Measurements from ENCODE around the gene ADGRV1.

DNA sequence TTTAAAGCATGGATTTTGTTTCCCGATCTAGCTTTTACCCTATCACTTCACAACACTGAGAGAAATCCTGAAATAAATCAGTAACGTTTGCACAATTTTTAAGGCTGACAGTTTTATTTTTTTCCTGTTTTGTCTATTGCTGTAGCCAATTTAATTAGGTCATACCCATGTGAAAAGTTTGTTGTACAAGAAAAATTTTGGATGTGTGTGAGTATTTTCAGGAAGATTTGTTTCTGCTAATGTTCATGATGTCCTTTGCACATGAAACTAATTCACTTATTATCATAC, 586.7 kb downstream of the ADGRV1 start:
- TF ChIP-seq, protein P1, sequence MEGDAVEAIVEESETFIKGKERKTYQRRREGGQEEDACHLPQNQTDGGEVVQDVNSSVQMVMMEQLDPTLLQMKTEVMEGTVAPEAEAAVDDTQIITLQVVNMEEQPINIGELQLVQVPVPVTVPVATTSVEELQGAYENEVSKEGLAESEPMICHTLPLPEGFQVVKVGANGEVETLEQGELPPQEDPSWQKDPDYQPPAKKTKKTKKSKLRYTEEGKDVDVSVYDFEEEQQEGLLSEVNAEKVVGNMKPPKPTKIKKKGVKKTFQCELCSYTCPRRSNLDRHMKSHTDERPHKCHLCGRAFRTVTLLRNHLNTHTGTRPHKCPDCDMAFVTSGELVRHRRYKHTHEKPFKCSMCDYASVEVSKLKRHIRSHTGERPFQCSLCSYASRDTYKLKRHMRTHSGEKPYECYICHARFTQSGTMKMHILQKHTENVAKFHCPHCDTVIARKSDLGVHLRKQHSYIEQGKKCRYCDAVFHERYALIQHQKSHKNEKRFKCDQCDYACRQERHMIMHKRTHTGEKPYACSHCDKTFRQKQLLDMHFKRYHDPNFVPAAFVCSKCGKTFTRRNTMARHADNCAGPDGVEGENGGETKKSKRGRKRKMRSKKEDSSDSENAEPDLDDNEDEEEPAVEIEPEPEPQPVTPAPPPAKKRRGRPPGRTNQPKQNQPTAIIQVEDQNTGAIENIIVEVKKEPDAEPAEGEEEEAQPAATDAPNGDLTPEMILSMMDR (IDR thresholded peaks at IDR 0.05): no peak
- TF ChIP-seq POLR2A (IDR thresholded peaks at IDR 0.05): no peak

Data from Peyer's patch (tissue), 4 donors.